PFSK-1 (cell line): ENCODE results near the gene KCNQ1OT1.

Experiments
- FOXP2 ChIP-seq: optimal IDR thresholded peaks from 2 replicates; pipeline ENCODE3; 2011; ENCODE audit warnings: borderline replicate concordance, control low read depth, inconsistent platforms; ENCODE audit not compliant: insufficient read depth; ENCODE audit errors: extremely low read length, extremely low read depth
- POLR2AphosphoS5 ChIP-seq: IDR thresholded peaks from 2 replicates; pipeline ENCODE4 v1.6.1; 2012; ENCODE audit warnings: low read depth, mild to moderate bottlenecking, control low read depth, low read length, moderate library complexity
- SIN3A ChIP-seq: IDR thresholded peaks from 2 replicates; pipeline ENCODE4 v1.6.1; 2012; ENCODE audit warnings: mild to moderate bottlenecking, low read length, moderate library complexity, borderline replicate concordance; ENCODE audit not compliant: insufficient read depth
- TAF1 ChIP-seq: IDR thresholded peaks from 2 replicates; pipeline ENCODE4 v1.6.1; 2012; ENCODE audit warnings: low read length, control low read depth, borderline replicate concordance; ENCODE audit not compliant: insufficient read depth
- TF ChIP-seq, protein P1 (sequence below), 2 experiments: IDR thresholded peaks; 2 replicates each; pipeline versions ENCODE4 v1.6.1 to v1.8.0; 2011 to 2012; ENCODE audit warnings: low read depth in 2 of 2, low read length in 2 of 2, control low read depth in 1 of 2, inconsistent platforms in 1 of 2, mild to moderate bottlenecking in 1 of 2, moderate library complexity in 1 of 2; ENCODE audit not compliant: insufficient read depth in 1 of 2

The KCNQ1OT1 gene

DNA sequence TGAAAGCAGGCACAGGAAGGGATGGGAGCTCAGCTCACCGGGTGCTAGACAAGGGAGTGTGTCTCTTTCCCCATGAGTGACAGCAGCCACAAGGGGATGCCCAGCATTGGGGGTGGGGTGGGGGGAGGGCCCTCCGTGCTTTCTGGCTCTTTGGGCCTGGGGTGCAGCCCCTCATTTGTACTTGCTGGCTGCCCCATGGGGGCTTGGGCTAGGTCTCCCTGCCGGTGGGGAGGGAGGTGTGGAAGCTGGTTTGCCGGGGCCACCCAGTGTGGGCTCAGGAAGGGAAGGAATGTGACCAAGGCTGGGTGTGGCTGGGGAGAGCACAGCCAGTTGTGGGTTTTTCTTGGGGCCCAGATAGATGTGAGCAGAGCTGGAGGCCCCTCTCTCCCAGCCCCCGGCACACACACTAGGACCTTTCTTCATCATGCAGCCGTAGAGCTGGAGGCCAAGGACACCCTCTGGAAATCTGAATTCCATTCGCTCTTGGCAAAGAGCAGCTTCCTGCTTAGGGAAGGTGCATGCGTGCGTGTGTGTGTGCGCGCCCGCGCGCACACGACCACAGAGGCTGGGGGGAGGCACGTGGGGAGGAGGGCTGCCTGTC is 25.8 kb downstream of the KCNQ1OT1 start:
- no peak for TF ChIP-seq SIN3A
- no peak for TF ChIP-seq TAF1
- TF ChIP-seq, protein P1, sequence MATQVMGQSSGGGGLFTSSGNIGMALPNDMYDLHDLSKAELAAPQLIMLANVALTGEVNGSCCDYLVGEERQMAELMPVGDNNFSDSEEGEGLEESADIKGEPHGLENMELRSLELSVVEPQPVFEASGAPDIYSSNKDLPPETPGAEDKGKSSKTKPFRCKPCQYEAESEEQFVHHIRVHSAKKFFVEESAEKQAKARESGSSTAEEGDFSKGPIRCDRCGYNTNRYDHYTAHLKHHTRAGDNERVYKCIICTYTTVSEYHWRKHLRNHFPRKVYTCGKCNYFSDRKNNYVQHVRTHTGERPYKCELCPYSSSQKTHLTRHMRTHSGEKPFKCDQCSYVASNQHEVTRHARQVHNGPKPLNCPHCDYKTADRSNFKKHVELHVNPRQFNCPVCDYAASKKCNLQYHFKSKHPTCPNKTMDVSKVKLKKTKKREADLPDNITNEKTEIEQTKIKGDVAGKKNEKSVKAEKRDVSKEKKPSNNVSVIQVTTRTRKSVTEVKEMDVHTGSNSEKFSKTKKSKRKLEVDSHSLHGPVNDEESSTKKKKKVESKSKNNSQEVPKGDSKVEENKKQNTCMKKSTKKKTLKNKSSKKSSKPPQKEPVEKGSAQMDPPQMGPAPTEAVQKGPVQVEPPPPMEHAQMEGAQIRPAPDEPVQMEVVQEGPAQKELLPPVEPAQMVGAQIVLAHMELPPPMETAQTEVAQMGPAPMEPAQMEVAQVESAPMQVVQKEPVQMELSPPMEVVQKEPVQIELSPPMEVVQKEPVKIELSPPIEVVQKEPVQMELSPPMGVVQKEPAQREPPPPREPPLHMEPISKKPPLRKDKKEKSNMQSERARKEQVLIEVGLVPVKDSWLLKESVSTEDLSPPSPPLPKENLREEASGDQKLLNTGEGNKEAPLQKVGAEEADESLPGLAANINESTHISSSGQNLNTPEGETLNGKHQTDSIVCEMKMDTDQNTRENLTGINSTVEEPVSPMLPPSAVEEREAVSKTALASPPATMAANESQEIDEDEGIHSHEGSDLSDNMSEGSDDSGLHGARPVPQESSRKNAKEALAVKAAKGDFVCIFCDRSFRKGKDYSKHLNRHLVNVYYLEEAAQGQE (IDR thresholded peaks at IDR 0.05; ENCODE audit: insufficient read depth in 1 of 2, low read depth in 2 of 2, low read length in 2 of 2) = no peak
- no peak for TF ChIP-seq FOXP2
- no peak for TF ChIP-seq POLR2AphosphoS5

DNA sequence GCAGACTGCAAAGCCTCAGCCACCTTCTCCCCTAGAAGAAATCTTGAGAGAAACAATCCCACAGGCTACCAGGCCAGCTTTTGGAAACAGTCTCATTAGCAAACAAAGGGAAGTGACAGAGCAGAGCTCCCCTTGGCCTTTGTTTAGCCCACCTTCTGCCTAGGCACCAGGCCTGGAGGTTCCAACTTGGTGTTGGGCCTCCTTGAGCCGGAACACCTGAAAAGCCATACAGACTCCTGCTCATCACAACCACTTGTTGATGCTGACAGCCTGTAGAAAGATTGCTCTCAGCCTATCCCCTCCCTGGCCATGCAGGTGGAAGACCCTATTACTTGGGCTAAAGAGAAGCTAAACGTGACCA is 26.6 kb downstream of the KCNQ1OT1 start:
- TF ChIP-seq SIN3A (no peak), TAF1 (no peak), POLR2AphosphoS5 (no peak)
- TF ChIP-seq, protein P1 (IDR thresholded peaks at IDR 0.05; ENCODE audit: insufficient read depth in 1 of 2, low read depth in 2 of 2, low read length in 2 of 2) = no peak

DNA sequence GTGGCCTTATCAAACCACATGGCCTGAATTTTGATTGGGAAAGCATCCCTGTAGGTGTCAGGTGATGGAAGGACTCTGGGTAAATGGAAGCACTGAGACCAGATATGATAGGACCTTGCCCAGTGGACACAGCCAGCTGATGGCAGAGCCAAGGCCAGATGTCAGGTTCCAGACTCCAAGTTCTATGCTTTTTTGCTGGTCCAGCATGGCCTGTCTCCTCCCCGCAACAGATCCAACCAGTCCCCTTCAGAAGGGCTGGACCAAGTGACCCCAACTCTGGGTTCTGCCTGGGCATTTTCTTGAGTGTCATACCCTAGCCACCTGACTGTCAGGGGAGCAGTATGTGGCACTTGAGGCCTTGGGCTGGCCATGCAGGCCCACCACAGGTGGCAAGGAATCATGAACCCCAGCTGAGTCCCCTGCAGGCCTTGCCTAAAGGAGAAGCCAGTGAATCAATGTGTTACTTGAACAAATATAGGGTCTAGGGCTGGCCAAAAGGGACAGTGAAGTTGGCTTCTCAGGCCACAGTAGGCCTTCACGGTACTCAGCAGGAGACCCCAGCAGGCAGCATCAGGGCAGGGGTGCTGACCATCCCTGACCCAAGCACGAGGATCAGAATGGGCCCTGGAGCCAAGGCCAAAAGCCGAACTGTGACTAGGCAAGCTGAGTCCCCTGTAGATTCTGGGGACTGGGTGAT is 27.1 kb downstream of the KCNQ1OT1 start:
- TF ChIP-seq TAF1 (no peak), SIN3A (no peak), POLR2AphosphoS5 (no peak), FOXP2 (no peak)
- TF ChIP-seq, protein P1 (IDR thresholded peaks at IDR 0.05; ENCODE audit: insufficient read depth in 1 of 2, low read depth in 2 of 2, low read length in 2 of 2) = no peak

DNA sequence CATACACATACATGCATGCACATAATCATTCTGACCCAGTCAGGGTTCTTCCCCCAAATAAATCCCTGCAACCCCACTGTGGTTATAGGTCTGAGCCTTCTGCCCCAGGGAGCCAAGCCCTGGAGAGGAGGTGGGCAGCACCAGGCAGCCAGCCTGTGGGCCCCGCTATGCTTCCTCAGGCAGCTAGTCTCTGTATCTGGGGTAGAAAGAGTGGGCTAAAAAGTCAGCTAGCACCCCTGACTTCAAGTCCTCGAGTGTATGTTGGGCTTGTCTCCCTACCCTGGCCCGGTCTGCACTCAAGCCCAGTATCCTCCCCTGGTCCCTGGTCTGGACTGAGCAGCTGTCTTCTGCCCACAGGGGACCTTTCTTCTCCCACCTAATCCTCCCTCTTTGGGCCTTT is 28.0 kb downstream of the KCNQ1OT1 start:
- TF ChIP-seq, protein P1 (IDR thresholded peaks at IDR 0.05; ENCODE audit: insufficient read depth in 1 of 2, low read depth in 2 of 2, low read length in 2 of 2) = no peak
- no peak for TF ChIP-seq TAF1
- no peak for TF ChIP-seq SIN3A
- TF ChIP-seq POLR2AphosphoS5 = no peak
- TF ChIP-seq FOXP2 = no peak
